HepG2 (cell line): ENCODE measurements around the gene MED9. TPM values are rescaled to one million over a fixed set of nuclear protein-coding genes. Genes with fewer than 3 reads are reported as not detected.

Experiments
- ATF3 ChIP-seq: sonication (generic); formaldehyde crosslinking; IDR thresholded peaks from 2 replicates; pipeline ENCODE4 v1.4.0; 2020; ENCODE audit warnings: missing genetic modification reagents
- CBX2 ChIP-seq, 2 experiments: fragments of 200-600 bp in 1 of 2; sonication (generic); formaldehyde crosslinking in 1 of 2; IDR thresholded peaks; 2 replicates each; pipeline versions ENCODE4 v1.7.0 to v1.8.1; 2018 to 2022; ENCODE audit warnings: low read depth in 2 of 2, low read length in 1 of 2, mild to moderate bottlenecking in 1 of 2, missing genetic modification reagents in 1 of 2
- CBX5 ChIP-seq: sonication (generic); formaldehyde crosslinking; IDR thresholded peaks from 2 replicates; pipeline ENCODE4 v1.4.0; 2020; ENCODE audit warnings: missing genetic modification reagents, borderline replicate concordance
- CCDC6 ChIP-seq: sonication (generic); formaldehyde crosslinking; IDR thresholded peaks from 2 replicates; pipeline ENCODE4 v1.8.1; 2022; ENCODE audit warnings: mild to moderate bottlenecking, missing genetic modification reagents, moderate library complexity
- GFI1 ChIP-seq: sonication (generic); formaldehyde crosslinking; IDR thresholded peaks from 2 replicates; pipeline ENCODE4 v1.5.0; 2020; ENCODE audit warnings: missing genetic modification reagents, mild to moderate bottlenecking, borderline replicate concordance
- HCFC1 ChIP-seq: fragments of 150-350 bp; IDR thresholded peaks from 2 replicates; pipeline ENCODE4 v1.6.1; 2014; ENCODE audit warnings: low read depth, low read length
- KDM5A ChIP-seq: fragments of 200-600 bp; sonication (generic); IDR thresholded peaks from 2 replicates; pipeline ENCODE4 v1.7.0; 2018; ENCODE audit warnings: antibody characterized with exemption, mild to moderate bottlenecking, low read length, borderline replicate concordance
- MED8 ChIP-seq: sonication (generic); formaldehyde crosslinking; IDR thresholded peaks from 2 replicates; pipeline ENCODE4 v1.8.1; 2023; ENCODE audit warnings: mild to moderate bottlenecking, missing genetic modification reagents; ENCODE audit not compliant: insufficient replicate concordance
- POLR2AphosphoS5 ChIP-seq: IDR thresholded peaks from 2 replicates; pipeline ENCODE4 v1.6.1; 2012; ENCODE audit warnings: low read depth, low read length
- RFXANK ChIP-seq: IDR thresholded peaks from 2 replicates; pipeline ENCODE4 v1.6.1; 2016
- RFXAP ChIP-seq: sonication (generic); formaldehyde crosslinking; IDR thresholded peaks from 2 replicates; pipeline ENCODE4 v1.4.0; 2020; ENCODE audit warnings: missing genetic modification reagents, borderline replicate concordance
- SRSF1 ChIP-seq: fragments of 200-400 bp; formaldehyde crosslinking; optimal IDR thresholded peaks from 2 replicates; pipeline ENCODE3; 2017; ENCODE audit warnings: mild to moderate bottlenecking, low read depth, low read length, moderate library complexity
- SUZ12 ChIP-seq: fragments of 150-350 bp; IDR thresholded peaks from 2 replicates; pipeline ENCODE4 v1.6.1; 2014; ENCODE audit warnings: low read depth, low read length
- TBP ChIP-seq: sonication (generic); formaldehyde crosslinking; IDR thresholded peaks from 2 replicates; pipeline ENCODE4 v1.5.0; 2020; ENCODE audit warnings: missing genetic modification reagents
- YY1 ChIP-seq: IDR thresholded peaks from 2 replicates; pipeline ENCODE4 v1.6.1; 2011; ENCODE audit warnings: low read length, low read depth, moderate library complexity, mild to moderate bottlenecking; ENCODE audit not compliant: insufficient read depth, insufficient replicate concordance
- ZFP41 ChIP-seq: sonication (generic); formaldehyde crosslinking; IDR thresholded peaks from 2 replicates; pipeline ENCODE4 v1.4.0; 2020; ENCODE audit warnings: mild to moderate bottlenecking, missing genetic modification reagents, borderline replicate concordance
- ZNF709 ChIP-seq: sonication (generic); formaldehyde crosslinking; IDR thresholded peaks from 2 replicates; pipeline ENCODE4 v1.5.0; 2020; ENCODE audit warnings: mild to moderate bottlenecking, missing genetic modification reagents
- polyA plus RNA-seq, 8 experiments: library from polyadenylated mRNA; depleted of rRNA in 3 of 8; stranded (reverse) in 7 of 8; unstranded in 1 of 8; fragments of >200 nt; fragmentation: Illumina TruSeq in 4 of 8; extraction: Trizol in 4 of 8; gene quantifications; 2 replicates each; pipeline versions ENCODE4 v1.2.1 to v1.2.3, GENCODE V29; 2011 to 2016; ENCODE audit warnings: low read depth in 4 of 8, missing spikeins in 1 of 8, mixed read lengths in 1 of 8; ENCODE audit not compliant: insufficient read depth in 1 of 8
- total RNA-seq, 5 experiments: library from RNA; depleted of rRNA; stranded (reverse); fragments of >200 nt; fragmentation: Illumina TruSeq; extraction: Trizol; gene quantifications; 2 replicates each; pipeline ENCODE4 v1.2.3, GENCODE V29; 2016; ENCODE audit warnings: low read depth in 1 of 5
- TF ChIP-seq, protein P1 (sequence below): sonication (generic); formaldehyde crosslinking; IDR thresholded peaks from 2 replicates; pipeline ENCODE4 v1.4.0; 2020; ENCODE audit warnings: mild to moderate bottlenecking, missing genetic modification reagents
- TF ChIP-seq, protein P2 (sequence below): sonication (generic); formaldehyde crosslinking; IDR thresholded peaks from 2 replicates; pipeline ENCODE4 v1.5.1; 2020; ENCODE audit warnings: missing genetic modification reagents, mild to moderate bottlenecking, borderline replicate concordance
- TF ChIP-seq, protein P3 (sequence below): sonication (generic); formaldehyde crosslinking; IDR thresholded peaks from 2 replicates; pipeline ENCODE4 v1.9.0; 2021; ENCODE audit warnings: missing genetic modification reagents, borderline replicate concordance
- TF ChIP-seq, protein P4 (sequence below): sonication (generic); formaldehyde crosslinking; IDR thresholded peaks from 2 replicates; pipeline ENCODE4 v1.5.0; 2020; ENCODE audit warnings: missing genetic modification reagents

Gene MED9
- total and polyA plus RNA-seq, 2 of the 13 experiments (the other 11 are each of a cell fraction or from before 2014, with no cell fraction given): 11.9 to 15.1 TPM

DNA sequence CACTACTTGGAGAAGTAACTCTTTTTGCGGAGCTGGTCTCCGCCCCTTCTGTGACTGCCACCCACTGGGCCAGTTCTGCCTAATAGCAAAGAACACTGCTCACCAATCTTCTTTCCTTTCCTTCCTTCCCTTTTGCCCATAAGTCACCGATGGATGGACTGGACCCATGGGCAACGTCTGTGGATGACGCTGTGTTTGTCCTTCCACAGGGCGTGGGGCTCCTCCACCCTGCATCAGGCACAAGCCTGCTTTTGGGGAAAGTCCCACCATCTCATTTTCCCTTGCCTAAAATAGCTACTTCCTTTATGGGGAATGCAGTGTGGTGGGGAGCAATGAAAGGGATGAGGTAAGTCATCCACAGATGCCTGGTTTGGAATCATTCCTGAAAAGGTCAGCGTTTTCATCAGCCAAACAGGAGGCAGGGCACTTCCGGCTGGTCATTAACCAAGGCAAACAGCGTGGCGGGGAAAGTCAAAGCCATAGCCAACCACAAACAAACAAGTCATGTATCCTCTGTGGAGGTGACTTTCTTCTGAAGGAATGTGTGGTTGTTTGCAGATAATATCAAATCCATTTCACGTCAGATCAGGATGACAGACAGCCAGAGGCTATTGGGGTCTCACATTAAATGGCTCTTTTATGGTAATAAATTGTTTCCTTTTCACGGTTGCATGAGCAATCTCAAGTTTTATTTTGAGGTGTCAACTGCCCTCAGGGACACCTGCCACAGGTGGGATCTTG, 30.7 kb upstream of the MED9 start (continued):
- TF ChIP-seq, protein P1, sequence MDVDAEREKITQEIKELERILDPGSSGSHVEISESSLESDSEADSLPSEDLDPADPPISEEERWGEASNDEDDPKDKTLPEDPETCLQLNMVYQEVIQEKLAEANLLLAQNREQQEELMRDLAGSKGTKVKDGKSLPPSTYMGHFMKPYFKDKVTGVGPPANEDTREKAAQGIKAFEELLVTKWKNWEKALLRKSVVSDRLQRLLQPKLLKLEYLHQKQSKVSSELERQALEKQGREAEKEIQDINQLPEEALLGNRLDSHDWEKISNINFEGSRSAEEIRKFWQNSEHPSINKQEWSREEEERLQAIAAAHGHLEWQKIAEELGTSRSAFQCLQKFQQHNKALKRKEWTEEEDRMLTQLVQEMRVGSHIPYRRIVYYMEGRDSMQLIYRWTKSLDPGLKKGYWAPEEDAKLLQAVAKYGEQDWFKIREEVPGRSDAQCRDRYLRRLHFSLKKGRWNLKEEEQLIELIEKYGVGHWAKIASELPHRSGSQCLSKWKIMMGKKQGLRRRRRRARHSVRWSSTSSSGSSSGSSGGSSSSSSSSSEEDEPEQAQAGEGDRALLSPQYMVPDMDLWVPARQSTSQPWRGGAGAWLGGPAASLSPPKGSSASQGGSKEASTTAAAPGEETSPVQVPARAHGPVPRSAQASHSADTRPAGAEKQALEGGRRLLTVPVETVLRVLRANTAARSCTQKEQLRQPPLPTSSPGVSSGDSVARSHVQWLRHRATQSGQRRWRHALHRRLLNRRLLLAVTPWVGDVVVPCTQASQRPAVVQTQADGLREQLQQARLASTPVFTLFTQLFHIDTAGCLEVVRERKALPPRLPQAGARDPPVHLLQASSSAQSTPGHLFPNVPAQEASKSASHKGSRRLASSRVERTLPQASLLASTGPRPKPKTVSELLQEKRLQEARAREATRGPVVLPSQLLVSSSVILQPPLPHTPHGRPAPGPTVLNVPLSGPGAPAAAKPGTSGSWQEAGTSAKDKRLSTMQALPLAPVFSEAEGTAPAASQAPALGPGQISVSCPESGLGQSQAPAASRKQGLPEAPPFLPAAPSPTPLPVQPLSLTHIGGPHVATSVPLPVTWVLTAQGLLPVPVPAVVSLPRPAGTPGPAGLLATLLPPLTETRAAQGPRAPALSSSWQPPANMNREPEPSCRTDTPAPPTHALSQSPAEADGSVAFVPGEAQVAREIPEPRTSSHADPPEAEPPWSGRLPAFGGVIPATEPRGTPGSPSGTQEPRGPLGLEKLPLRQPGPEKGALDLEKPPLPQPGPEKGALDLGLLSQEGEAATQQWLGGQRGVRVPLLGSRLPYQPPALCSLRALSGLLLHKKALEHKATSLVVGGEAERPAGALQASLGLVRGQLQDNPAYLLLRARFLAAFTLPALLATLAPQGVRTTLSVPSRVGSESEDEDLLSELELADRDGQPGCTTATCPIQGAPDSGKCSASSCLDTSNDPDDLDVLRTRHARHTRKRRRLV (CRISPR knock-in tag): no peak; the same call in 1 of the 2 replicates
- TF ChIP-seq RFXAP (CRISPR knock-in tag) (no peak; the same call in 1 of the 2 replicates), ZNF709 (CRISPR knock-in tag) (no peak), GFI1 (CRISPR knock-in tag) (peak; percentile 79), SUZ12 (no peak), CBX2 (IDR thresholded peaks at IDR 0.05; ENCODE audit: low read depth, low read length) (no peak), CBX2 (CRISPR knock-in tag; IDR thresholded peaks at IDR 0.05; ENCODE audit: low read depth) (no peak), TBP (CRISPR knock-in tag) (no peak), KDM5A (no peak; the same call in 1 of the 2 replicates), CCDC6 (CRISPR knock-in tag) (peak; percentile 58; the same call in 1 of the 2 replicates), MED8 (CRISPR knock-in tag) (peak; percentile 68), ZFP41 (CRISPR knock-in tag) (no peak), HCFC1 (0 out of 2 replicates have a peak, but pooled peaks have one; percentile 5), YY1 (no peak), POLR2AphosphoS5 (no peak; the same call in 1 of the 2 replicates), RFXANK (CRISPR knock-in tag) (no peak; the same call in 1 of the 2 replicates), ATF3 (CRISPR knock-in tag) (peak; percentile 98), SRSF1 (no peak), CBX5 (CRISPR knock-in tag) (no peak; the same call in 1 of the 2 replicates)
- TF ChIP-seq, protein P2, sequence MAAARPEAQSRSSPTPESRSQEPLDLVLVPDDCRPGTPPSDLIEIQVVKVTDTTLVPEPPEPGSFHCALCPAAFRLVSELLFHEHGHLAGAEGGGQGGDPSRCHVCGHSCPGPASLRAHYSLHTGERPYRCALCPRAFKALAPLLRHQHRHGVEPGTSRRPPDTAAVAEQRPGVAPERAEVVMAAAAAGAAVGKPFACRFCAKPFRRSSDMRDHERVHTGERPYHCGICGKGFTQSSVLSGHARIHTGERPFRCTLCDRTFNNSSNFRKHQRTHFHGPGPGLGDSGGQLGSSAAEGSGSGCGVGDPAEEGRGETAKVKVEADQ (CRISPR knock-in tag): peak; percentile 78
- TF ChIP-seq, protein P3, sequence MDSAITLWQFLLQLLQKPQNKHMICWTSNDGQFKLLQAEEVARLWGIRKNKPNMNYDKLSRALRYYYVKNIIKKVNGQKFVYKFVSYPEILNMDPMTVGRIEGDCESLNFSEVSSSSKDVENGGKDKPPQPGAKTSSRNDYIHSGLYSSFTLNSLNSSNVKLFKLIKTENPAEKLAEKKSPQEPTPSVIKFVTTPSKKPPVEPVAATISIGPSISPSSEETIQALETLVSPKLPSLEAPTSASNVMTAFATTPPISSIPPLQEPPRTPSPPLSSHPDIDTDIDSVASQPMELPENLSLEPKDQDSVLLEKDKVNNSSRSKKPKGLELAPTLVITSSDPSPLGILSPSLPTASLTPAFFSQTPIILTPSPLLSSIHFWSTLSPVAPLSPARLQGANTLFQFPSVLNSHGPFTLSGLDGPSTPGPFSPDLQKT (CRISPR knock-in tag): peak; percentile 91; the same call in 1 of the 2 replicates
- TF ChIP-seq, protein P4, sequence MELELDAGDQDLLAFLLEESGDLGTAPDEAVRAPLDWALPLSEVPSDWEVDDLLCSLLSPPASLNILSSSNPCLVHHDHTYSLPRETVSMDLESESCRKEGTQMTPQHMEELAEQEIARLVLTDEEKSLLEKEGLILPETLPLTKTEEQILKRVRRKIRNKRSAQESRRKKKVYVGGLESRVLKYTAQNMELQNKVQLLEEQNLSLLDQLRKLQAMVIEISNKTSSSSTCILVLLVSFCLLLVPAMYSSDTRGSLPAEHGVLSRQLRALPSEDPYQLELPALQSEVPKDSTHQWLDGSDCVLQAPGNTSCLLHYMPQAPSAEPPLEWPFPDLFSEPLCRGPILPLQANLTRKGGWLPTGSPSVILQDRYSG: no peak
